Measurements from ENCODE around the gene PPAN. TPM values are rescaled to one million over a fixed set of nuclear protein-coding genes. Genes with fewer than 3 reads are reported as not detected.

PPAN gene
- total RNA-seq, 1 experiment from 2014 or later, result 101 TPM

DNA sequence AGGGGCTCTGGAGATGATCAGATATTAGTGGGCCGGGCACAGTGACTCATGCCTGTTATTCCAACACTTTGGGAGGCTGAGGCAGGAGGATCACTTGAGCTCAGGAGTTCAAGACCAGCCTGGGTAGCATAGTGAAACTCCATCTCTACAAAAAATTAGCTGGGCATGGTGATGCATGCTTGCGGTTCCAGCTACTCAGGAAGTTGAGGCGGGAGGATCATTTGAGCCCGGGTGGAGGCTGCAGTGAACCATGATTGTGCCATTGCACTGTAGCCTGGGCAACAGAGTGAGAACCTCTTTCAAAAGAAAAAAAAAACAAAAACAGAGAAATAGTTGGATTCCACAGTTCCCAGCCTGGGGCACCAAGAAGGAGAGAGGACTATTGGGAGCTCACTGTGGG is 38.0 kb upstream of the PPAN start (continued):
- no peak for TF ChIP-seq YY1 (IDR thresholded peaks at IDR 0.05; ENCODE audit: extremely low read depth, insufficient replicate concordance, low read depth, low read length)
- TF ChIP-seq CEBPB (IDR thresholded peaks at IDR 0.05; ENCODE audit: low read depth), result no peak
- no peak for TF ChIP-seq EZH2 (IDR thresholded peaks at IDR 0.05)
- no peak for TF ChIP-seq SP1 (IDR thresholded peaks at IDR 0.05; ENCODE audit: low read depth)
- TF ChIP-seq ZFX (IDR thresholded peaks at IDR 0.05), result no peak

DNA sequence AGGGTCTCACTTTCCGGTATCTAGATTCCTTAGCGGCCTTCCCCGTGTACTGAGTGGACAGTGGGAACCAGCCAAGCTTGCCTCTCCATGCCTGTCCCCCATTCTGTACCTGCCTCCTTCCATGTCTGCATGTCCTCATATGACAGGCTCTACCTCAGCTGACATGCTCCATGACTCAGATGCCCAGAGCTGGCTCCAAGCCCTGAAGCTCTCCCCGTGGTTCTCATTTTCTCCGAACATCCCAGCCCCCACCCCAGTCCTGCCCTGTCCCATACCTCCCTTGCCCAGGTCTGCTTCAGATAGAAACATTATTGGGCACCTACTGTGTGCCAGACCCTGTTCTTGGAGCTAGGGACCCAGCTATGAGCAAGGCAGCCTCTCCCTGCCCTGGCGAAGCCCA is 37.1 kb upstream of the PPAN start:
- H3K27ac ChIP-seq (ENCODE audit: low read depth, low read length), result no peak overlapping the region
- intact Hi-C loops (cut with micrococcal nuclease), result no loop called here
- H4K20me1 ChIP-seq (ENCODE audit: insufficient read depth), result no peaks in the 10 kb centered on the region
- no peaks in the 10 kb centered on the region for H3K36me3 ChIP-seq (ENCODE audit: control insufficient read depth in 1 of 2, insufficient read depth in 2 of 2, low read length in 2 of 2)
- CTCF ChIA-PET, result interaction anchor here (1.1 kb wide), 1 partner anchor 30 kb away, joined by 3 read pairs; no protein-coding TSS in a partner anchor
- TF ChIP-seq SP1 (IDR thresholded peaks at IDR 0.05; ENCODE audit: low read depth) (no peak), EZH2phosphoT487 (IDR thresholded peaks at IDR 0.05; ENCODE audit: borderline replicate concordance) (no peak), POLR2AphosphoS5 (IDR thresholded peaks at IDR 0.05; ENCODE audit: low read depth, low read length) (no peak), CEBPB (IDR thresholded peaks at IDR 0.05; ENCODE audit: low read depth) (no peak), TCF7L2 (IDR thresholded peaks at IDR 0.05; ENCODE audit: borderline replicate concordance, extremely low read depth, insufficient read depth, insufficient read length) (no peak), ZNF274 (IDR thresholded peaks at IDR 0.05; ENCODE audit: low read depth, low read length) (no peak), CBX3 (IDR thresholded peaks at IDR 0.05; ENCODE audit: low read depth) (no peak), POLR2A (IDR thresholded peaks at IDR 0.05; ENCODE audit: borderline replicate concordance, extremely low read depth, insufficient read depth, insufficient read length) (no peak), SRF (IDR thresholded peaks at IDR 0.05; ENCODE audit: low read depth) (no peak), EGR1 (IDR thresholded peaks at IDR 0.05; ENCODE audit: low read depth) (no peak), ELF1 (IDR thresholded peaks at IDR 0.05; ENCODE audit: borderline replicate concordance, low read depth) (no peak)
- TF ChIP-seq, protein P1, sequence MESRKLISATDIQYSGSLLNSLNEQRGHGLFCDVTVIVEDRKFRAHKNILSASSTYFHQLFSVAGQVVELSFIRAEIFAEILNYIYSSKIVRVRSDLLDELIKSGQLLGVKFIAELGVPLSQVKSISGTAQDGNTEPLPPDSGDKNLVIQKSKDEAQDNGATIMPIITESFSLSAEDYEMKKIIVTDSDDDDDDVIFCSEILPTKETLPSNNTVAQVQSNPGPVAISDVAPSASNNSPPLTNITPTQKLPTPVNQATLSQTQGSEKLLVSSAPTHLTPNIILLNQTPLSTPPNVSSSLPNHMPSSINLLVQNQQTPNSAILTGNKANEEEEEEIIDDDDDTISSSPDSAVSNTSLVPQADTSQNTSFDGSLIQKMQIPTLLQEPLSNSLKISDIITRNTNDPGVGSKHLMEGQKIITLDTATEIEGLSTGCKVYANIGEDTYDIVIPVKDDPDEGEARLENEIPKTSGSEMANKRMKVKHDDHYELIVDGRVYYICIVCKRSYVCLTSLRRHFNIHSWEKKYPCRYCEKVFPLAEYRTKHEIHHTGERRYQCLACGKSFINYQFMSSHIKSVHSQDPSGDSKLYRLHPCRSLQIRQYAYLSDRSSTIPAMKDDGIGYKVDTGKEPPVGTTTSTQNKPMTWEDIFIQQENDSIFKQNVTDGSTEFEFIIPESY (IDR thresholded peaks at IDR 0.05; ENCODE audit: extremely low read depth, insufficient replicate concordance, low read length), result no peak
- TF ChIP-seq, protein P2, sequence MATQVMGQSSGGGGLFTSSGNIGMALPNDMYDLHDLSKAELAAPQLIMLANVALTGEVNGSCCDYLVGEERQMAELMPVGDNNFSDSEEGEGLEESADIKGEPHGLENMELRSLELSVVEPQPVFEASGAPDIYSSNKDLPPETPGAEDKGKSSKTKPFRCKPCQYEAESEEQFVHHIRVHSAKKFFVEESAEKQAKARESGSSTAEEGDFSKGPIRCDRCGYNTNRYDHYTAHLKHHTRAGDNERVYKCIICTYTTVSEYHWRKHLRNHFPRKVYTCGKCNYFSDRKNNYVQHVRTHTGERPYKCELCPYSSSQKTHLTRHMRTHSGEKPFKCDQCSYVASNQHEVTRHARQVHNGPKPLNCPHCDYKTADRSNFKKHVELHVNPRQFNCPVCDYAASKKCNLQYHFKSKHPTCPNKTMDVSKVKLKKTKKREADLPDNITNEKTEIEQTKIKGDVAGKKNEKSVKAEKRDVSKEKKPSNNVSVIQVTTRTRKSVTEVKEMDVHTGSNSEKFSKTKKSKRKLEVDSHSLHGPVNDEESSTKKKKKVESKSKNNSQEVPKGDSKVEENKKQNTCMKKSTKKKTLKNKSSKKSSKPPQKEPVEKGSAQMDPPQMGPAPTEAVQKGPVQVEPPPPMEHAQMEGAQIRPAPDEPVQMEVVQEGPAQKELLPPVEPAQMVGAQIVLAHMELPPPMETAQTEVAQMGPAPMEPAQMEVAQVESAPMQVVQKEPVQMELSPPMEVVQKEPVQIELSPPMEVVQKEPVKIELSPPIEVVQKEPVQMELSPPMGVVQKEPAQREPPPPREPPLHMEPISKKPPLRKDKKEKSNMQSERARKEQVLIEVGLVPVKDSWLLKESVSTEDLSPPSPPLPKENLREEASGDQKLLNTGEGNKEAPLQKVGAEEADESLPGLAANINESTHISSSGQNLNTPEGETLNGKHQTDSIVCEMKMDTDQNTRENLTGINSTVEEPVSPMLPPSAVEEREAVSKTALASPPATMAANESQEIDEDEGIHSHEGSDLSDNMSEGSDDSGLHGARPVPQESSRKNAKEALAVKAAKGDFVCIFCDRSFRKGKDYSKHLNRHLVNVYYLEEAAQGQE (IDR thresholded peaks at IDR 0.05; ENCODE audit: low read depth), result no peak
- TF ChIP-seq, protein P3, sequence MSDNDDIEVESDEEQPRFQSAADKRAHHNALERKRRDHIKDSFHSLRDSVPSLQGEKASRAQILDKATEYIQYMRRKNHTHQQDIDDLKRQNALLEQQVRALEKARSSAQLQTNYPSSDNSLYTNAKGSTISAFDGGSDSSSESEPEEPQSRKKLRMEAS (IDR thresholded peaks at IDR 0.05), result no peak
- H3K79me2 ChIP-seq (ENCODE audit: insufficient read depth, low read length), result no peaks in the 10 kb centered on the region
- no peak for DNase-seq (ENCODE audit: low read depth, low spot score)
- no peak overlapping the region for H3K4me2 ChIP-seq (ENCODE audit: low read length)
- H3K4me1 ChIP-seq (ENCODE audit: control insufficient read depth in 1 of 2, insufficient read depth in 2 of 2, low read length in 2 of 2), result peaks cover 0 to 6% of the 10 kb centered on the region in 2 experiments; a peak in 1 of 4 replicates
- H3K27me3 ChIP-seq (ENCODE audit: insufficient read depth, low read length), result peaks cover 6% of the 10 kb centered on the region; the same call in 1 of the 2 replicates
- H3K9me3 ChIP-seq (ENCODE audit: control insufficient read depth in 1 of 2, insufficient read depth in 1 of 2, low read depth in 1 of 2, low read length in 2 of 2), result no peaks in the 10 kb centered on the region
- no peak overlapping the region for H3K4me3 ChIP-seq (replicated peaks in 1 of 2; ENCODE audit: low read depth in 1 of 2, low read length in 2 of 2)
- RAD21 ChIA-PET (ENCODE audit: low non-redundant PET in 1 of 2, low total read pairs in 2 of 2, uncharacterized antibody in 2 of 2, unreplicated experiment in 2 of 2), result no interaction called here
- POLR2A ChIA-PET, result interaction anchor here (0.6 to 1.1 kb wide), 2 partner anchors 11 to 43 kb away, joined by 3 read pairs; partner anchors contain the start of gene P2RY11
- no peak for ATAC-seq
- no peaks in the 10 kb centered on the region for H3K9me2 ChIP-seq (ENCODE audit: insufficient read depth)
- no TSS peak for BruUV-seq (replicated peaks)
- no peak overlapping the region for H2AFZ ChIP-seq (ENCODE audit: low read depth, low read length, poor library complexity, severe bottlenecking)
- no peak overlapping the region for H3K9ac ChIP-seq (ENCODE audit: low read length)
